Suppressor macrophage treated with lipopolysaccharide for 1 hour (primary cell): ENCODE data around the gene TRIM16.
A peak's percentile ranks its signal among the peaks of the same experiment; 100 is the strongest.
"Not testable (repeated sequence)": the region's sequence is repeated elsewhere in the genome, so short reads cannot be mapped to it uniquely, and the experiment has no call there.

Experiments
- DNase-seq, 3 donors: peaks; one replicate each; pipeline ENCODE4 v3.0.0-alpha.2; 2020 to 2022

The TRIM16 gene

DNA sequence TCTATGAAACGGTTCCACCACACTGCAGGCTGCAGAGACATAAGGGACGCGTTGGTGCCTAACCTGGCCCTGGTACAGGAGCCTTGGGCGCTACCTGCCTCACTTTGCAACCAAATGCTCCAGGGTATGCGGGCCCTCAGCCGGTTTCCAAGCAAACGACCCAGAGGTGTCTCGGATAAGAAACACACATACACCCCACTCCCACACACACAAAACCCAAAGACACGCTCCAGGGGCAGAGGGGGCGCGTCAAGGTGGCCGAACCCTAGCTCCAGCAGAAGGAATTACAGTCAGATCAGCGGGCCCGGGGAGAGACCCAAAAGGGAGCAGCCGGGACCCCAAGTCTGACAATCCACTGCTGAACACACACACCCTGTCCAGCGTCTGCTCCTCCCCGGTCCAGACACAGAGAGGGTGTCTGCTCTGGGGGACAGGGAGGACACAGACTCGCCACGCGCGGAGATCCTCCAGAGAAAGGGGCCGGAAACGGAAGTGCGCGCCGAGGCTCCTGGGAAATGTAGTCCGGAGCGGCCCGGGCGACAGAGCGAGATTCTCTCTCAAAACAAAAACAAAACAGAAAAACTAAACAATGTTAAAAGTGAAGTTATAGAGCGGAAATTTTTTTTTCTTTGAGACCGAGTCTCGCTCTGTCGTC, at the start of gene TRIM16:
Gene TRIM16 (minus strand): TSS at position 488 of the 655 bp plus-strand sequence. CDS start 32,702 bp downstream, outside the sequence.
- DNase-seq: peak; percentile 74 to 86 (median 80)

DNA sequence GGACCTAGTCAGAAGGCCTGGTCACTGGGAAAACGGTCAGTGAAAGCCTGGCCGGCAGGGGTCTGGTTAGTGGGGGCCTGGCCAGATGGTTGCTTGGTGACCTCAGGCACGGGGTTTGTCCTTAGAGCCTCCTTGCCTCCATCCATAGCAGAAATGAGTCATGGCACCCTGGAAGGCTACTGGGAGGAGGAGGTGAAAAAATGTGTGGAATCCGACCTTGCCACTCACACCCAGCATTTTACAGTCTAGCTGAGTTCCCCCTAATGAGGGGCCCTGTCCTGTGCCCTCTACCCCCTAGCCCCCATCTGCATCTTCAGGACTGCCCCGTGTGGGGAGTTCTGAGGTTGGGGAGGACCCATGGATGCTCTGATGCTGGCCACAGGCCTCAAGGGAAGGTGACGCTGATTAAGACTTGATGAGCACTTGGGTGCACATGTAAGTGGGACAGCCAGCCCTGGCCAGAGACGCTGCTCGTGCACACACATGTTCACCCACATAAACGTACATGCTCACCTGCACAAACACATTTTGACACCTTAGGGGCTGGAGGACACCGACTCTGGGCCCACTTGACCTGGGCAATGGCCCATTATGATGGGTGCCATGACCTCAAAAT, 49.2 kb upstream of the TRIM16 start:
- not testable (repeated sequence) for DNase-seq

DNA sequence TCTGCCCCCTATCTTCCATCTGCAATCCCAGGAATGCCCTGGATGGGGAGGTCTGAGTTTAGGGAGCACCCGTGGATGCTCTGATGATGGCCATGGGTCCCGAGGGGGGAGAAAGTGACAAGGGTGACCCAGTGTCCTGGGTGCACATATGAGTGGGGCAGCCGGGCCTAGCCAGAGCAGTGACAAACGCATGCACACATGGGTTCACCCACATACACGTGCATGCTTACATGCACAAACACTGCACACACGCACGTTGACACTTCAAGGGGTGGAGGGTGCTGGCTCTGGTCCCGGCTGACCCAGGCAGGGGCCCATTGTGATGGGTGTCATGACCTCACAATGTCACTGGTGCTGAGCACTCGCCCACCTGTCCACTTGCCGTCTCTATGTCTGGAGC, 47.8 kb upstream of the TRIM16 start, which contains the start of gene TBC1D26:
Gene TBC1D26 (plus strand): TSS at position 384 of the 400 bp plus-strand sequence. CDS start 3,066 bp downstream, outside the sequence.
- not testable (repeated sequence) for DNase-seq

DNA sequence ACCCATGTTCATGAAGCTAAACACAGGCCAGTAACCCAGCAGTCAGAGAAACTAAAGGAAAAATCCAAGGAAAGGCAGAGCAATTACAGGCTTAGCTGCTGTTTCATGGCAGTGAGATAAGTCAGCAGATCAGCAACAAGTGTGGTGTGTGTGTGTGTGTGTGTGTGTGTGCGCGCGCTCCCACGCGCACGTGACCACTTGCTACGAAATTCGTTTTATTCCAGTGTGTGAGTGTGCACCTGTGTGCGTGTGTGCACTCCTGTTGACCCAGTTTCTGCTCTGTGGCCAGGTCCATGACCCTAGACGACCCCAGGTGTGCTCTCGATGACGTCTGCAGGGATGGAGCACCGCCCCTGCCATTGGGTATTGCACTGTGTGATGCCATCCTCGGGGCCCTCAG, 46.4 kb upstream of the TRIM16 start:
- DNase-seq: not testable (repeated sequence)

DNA sequence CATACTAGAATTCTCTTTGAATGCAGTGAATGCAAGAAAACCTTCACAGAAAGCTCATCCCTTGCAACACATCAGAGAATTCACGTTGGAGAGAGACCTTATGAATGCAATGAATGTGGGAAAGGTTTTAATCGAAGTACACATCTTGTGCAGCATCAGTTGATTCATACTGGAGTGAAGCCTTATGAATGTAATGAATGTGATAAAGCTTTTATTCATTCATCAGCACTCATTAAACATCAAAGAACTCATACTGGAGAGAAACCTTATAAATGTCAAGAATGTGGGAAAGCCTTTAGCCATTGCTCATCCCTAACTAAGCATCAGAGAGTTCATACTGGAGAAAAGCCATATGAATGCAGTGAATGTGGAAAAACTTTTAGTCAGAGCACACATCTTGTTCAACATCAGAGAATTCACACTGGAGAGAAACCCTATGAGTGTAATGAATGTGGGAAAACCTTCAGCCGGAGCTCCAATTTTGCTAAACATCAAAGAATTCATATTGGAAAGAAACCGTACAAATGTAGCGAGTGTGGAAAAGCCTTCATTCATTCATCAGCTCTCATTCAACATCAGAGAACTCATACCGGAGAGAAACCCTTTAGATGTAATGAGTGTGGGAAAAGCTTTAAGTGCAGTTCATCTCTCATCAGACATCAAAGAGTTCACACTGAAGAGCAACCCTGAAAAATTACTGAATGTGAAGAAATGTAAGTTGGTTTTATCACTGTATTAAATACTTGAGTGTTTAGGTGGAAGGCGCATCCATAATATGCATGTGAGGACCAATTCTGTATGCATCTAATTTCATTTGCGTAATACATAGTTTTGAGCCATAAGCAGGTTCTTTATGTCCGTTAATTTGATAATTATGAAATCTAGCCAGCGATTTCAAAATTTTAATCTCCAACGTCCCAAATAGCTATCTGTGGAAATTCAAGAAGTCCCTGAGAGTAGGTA, 32.8 kb upstream of the TRIM16 start:
- DNase-seq: peak in 1 of 3 donors; percentile 1

DNA sequence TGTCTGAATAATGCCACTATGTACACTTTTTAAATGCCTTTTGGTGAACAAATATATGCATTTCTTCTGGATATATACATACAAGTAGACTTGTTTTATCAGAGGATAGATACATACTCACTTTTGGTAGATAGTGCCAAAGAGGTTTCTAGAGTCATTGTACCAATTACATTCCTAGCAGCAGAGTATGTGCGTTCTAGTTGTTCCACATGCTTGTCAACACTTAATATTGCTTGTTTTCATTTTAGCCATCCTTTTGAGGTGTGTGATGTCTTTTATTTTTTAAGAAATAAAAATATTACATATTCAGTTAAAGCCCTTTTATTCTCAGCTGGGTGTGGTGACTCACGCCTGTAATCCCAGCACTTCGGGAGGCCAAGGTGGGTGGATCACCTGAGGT, 24.8 kb upstream of the TRIM16 start:
- DNase-seq: not testable (repeated sequence)

DNA sequence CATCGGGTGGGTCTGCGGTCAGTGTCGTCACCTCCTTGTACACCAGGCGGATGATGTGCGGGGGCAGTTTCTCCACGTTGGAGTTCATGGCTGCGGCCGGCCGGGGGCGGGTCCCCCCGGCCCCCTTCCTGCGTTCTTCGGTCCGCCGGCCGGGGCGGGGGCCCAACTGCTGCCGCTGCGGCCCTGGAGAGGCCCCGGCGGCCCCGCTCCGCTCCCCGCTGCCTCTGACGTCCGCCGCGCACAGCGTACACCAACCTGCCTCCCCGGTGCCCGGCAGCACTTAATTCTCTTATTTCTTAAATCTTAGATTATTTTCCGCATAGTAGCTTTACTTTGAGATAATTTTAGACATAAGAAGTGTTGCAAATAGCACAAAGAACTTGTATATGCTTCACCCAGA, 20.7 kb upstream of the TRIM16 start:
- not testable (repeated sequence) for DNase-seq

DNA sequence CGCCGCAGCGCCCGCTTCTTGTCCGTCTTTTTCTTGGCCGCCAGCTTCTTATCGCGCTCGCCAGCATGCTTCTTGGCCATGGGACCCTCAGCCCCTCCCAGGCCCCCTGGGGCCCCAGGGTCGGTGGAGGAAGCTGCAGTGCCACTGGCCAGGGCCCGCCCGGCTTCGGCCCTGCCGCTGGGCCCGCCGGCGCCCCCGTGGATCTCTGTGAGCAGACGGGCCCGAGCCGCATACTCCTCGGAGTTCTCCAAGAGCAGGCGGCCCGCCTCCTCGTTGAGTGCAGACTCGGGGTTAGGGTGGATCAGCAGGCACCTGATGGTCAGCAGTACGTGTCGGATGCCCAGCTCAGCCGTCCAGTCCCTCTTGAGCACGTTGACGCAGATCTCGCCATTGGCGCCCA, 20.1 kb upstream of the TRIM16 start:
- DNase-seq: not testable (repeated sequence)

DNA sequence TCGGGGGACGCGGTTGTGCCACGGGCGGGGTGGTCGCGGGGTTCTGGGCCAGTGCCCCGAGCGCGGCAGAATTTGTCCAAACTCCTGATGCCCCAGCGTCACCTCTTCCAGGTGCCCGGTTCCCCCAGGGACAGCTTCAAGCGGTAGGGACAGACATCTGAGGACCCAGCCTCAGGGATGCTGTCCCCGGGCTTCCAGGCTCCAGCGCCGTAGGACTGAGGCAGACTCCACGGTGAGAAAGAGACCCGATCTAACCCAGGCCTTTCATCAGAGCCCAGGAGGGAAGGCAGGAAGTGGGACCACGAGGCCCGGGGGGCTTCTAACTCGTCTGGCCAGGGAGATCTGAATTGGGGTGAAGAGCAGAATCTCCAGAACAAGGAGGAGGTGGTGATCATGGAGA, 15.8 kb upstream of the TRIM16 start:
- not testable (repeated sequence) for DNase-seq

DNA sequence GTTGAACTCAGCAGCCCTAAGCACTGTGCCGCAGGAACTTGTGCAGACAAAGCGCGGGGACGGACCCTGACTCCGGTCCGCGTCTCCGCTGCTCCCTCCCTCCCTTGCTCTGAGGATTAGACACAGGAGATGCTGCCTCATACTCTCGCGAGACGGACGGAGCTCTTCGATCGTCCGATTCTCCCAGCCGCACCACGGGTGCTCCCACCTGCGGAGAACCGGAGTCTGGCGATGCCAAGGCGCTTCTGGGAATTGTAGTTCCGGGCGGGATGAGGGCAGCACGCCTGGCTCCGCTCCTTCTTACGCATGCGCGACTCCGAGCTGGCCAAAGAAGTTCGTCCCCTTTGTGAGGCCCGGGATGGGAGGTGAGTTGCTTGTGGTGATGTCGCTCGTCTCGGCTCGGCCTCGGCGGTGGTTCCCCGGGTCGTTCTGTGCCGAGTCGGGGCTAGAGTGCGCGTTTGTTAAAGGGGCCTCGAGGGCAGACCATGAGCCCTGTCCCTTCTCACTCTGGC, 15.4 kb upstream of the TRIM16 start, which contains the start of gene ZNF286A:
Gene ZNF286A (plus strand): TSS at position 340 of the 512 bp plus-strand sequence. CDS start 578 bp downstream, outside the sequence.
- DNase-seq: peak; percentile 98 to 99 (median 99)

DNA sequence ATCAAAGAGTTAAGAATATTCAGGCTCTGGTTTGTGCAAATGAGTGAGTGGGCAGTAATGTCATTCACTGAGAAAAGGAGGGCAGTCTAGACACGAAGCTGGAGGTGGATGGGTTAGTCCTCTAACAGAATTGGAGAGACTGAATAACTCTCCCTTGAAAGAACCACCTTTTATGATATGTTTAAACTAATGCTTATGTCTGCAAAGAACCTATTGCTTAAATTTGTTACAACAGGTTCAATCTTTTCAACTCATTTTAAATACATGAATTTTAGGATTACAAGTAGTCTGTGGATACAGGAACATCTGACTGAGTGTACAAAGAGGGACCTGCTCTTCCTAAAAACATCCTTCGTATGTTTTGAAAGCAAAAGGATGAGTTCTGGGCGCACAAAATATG, 14.9 kb upstream of the TRIM16 start:
- not testable (repeated sequence) for DNase-seq

DNA sequence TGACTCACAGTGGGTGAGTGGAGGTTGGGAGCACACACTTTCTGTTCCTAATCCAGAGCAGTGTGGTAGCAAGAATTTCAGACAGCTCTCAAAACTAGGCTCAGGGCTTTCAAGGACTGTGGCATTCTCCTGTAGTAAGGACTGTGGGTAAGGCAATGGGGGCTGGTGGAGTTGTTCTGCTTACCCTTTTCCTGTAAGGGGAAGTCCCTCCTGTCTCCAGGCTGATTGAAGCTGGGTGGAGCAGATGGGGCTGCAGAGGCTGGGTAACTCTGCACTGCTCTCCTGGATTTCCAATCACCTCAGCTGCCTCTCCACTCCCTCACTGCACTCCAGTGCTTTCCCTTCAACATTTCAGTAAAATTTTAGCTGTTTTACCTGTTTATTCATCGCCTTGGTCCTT, 3.4 kb upstream of the TRIM16 start:
- DNase-seq: not testable (repeated sequence)

DNA sequence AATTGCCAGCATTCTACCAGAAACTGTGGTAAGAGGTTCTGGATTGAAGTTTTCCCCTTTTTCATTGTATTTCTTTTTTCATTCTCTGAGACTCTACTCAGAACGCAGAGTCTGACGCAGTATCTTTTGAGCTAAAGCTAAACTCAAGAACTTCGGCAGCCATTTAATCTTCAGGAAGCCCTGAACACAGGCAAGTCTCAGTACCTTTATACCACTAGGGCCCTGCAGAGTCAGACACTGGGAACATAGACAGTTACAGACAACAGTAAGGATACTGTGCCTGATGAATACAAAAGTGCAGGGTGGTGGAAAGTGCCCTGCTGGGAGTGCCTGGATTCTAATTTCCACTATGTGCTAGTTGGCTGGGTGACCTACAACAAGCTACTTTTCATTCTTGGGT, 976 bp downstream of the TRIM16 start:
- DNase-seq: not testable (repeated sequence)

DNA sequence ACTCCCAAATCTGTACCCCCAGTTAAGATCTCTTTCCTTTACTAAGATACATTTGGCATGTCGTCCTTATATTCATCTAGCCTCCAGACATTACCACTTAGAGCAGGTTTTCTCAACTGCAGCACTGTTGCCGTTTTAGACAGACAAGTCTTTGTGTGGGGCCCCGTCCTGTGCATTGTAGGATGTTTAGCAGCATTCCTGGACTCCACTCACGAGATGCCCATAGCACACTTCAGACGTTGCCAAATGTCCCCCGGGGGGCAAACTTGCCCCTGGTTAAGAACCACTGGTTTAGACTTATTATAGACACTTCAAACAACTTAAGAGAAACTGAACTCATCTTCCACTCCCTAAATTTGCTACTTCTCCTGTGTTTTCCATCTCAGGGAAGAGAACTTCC, 8.1 kb downstream of the TRIM16 start:
- DNase-seq: not testable (repeated sequence)

DNA sequence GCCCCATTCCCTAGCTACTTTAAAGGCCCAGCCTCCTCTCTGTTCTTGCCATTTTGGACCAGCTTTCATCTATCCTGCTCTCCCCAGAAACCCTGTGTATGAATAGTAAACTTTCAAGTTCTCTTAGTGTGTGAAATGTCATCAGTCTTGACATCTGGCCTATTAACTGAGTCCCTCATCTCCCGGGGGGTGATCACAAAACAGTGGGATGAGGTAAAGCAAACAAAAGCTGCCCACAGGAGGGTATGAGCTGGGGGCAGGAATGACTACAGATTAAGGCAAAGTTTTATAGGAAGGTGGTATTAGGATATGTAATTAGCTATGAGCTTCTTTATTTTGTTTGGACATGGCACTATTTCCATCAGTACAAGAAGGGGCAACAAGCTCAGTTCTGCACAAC, 9.5 kb downstream of the TRIM16 start:
- DNase-seq: not testable (repeated sequence)

DNA sequence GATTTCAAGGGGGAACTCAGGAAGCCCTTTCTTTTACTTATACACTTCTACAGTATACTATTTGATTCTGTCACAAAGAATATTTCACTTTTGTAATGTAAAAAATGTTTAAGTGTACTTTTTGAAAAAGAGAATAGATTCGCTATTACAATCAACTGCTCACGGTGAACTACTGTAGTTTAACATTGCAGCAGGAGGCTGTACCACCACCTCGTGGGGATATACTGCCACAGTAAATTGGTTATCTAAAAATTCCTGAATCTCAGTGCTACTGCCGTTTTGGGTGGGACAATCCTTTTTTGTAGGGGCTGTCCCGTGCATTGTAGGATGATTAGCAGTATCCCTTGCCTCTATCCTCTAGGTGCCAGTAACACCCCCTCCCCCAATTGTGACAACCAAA, 14.6 kb downstream of the TRIM16 start:
- DNase-seq: not testable (repeated sequence)

DNA sequence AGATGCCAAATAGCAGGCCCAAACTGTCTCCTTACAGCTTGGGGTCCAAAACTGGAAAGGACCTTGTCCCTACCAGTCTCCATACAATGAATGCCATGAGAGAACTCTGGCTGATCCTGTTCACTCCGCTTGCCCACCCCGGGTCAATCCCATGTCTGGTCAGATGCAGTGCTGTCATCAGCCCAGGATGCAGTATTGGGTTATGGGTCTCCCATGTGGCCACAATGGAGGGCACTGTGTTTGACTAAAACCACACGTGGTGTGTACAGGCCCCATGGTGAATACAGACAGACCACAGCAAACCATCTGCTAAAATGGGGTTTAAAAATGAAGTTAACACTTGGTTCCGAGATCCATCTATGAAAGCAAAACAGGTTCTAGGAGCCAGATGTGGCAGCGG, 20.4 kb downstream of the TRIM16 start:
- DNase-seq: no peak

DNA sequence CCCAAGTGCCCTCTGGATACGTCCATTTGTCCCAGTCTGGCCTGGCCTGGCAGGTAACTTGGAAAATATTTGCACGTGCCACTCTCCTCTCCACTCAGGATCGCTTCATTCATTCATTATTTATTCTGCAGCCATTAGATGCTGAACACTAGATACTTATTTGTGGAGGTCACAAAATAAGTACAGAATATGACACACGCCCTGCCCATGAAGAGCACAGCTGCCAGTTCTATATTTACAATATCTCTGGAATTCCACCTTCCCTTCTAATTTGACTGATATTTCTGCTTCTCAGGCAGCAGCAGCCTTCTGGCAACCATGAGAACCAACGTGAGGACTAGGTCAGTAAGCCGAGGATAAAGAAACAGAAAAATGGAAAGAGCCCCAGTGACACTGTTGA, 20.9 kb downstream of the TRIM16 start:
- no peak for DNase-seq

DNA sequence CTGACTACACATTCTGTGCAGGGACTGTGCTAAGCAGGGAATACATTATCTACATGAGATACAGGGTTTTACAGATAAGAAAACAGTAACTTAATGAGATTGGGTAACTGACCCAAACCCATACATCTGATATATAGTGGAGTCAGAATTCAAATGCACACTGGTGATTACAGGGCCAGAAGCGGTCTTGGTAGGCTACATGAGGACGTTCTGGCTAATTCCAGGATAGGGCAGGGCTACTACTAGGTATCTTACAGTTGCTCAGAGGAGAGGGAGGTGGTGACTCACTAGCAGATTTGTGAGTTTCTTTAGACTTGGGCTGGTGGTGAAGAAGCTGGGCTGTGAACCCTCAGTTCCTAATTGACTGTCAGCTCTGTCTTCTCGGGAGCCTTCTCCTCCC, 21.4 kb downstream of the TRIM16 start:
- no peak for DNase-seq

DNA sequence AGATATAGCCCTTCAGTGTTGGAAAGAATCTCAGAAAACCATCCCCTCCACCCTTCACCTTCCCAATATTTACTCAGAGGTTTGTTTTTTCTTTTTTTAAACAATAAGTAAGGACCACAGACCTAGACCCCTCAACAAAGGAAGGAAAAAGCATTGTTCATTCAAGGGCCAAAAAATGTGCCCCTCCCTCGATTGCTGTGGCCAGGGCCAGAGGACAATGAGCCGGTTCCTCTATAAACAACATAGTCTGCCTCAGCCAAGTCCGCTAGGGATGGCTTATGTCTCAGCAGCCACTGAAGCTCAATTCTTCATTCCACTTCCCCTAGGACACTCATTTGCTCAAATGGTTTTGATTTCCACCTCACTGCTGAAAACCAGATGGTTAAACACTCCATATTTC, 24.0 kb downstream of the TRIM16 start:
- no peak for DNase-seq

DNA sequence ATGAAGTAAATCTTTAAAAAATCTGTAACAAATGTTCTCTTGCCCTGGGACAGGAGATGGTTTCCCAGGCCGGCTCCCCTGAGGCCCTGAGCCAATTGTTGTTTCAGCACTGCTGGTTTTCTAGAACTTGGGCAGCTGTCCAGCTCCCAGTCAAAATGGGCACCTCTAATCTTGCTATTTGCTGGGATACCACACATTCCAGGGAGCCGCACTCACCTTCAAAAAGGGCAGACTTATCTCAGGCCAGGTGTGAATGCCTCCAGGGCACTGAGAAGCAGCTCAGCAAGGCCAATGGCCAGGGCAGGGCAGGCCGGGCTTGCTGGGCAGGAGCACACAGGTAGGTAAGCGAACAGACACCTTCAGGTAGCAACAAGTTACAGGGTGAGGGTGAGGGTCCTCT, 24.4 kb downstream of the TRIM16 start:
- no peak for DNase-seq

DNA sequence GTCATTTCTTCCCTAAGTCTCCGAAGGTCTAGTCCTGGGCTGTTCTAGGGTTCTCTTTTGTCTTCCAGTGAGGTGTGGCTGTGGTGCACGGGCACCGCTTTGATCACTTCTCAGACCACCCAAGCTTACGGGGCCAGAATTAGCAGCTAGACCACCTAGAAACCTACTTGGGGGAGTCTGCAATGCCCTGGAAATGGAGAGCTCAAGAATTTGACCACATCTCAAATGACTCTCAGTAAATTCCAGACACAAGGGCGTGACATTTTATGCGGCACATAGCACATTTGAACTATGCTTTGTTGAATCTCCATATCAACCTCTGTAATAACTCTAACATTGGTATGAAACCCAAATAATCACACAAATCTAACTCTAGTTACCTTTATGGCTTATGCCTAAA, 24.9 kb downstream of the TRIM16 start:
- DNase-seq: no peak

DNA sequence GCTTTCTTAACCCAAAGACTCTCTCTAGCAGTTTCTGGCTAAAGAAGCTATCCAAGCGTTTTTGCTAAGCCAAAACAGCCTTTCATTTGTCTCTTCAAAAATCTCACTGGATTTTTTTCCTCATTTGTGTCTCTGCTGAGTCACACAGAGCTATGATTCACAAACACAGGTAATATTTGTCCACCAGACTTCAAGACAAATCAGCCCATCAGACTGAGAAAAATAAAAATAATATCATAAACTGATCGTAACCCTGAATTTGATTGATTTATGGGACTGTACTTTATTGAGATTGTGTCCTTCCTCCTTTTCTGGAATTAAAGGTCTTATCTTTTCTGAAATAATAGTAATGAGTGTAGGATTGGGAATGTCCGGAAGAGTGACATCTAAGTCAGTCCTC, 25.8 kb downstream of the TRIM16 start:
- no peak for DNase-seq
